Measurements from ENCODE around the gene NUDT7.

The NUDT7 gene

GRCh38 chr16:77767211-77767610, 44.9 kb downstream of the NUDT7 start:
- H3K4me3 ChIP-seq (ENCODE audit: low read length), result no peak overlapping the region
- DNase-seq (ENCODE audit: low read depth, low spot score), result no peak

DNA sequence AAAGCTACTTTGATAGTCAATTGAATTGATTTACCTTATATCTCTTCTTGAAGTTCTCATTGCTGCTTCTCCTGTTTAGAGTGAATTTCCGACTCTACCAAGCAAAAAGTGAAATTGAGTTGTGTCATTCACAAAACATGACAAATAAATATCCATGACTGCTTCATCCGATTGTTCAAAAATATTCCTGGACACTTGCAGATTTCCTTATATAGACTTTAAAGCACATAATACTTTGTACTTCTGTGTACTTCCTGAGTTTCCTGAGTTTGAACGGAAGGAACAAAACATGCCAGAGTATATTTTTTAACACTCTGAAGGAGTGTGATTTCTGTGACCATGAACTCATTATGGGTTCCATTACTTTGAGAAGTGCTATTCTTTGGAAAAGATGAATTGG, 45.5 kb downstream of the NUDT7 start:
- DNase-seq (ENCODE audit: low read depth, low spot score), result no peak
- H3K4me3 ChIP-seq (ENCODE audit: low read length), result no peak overlapping the region

DNA sequence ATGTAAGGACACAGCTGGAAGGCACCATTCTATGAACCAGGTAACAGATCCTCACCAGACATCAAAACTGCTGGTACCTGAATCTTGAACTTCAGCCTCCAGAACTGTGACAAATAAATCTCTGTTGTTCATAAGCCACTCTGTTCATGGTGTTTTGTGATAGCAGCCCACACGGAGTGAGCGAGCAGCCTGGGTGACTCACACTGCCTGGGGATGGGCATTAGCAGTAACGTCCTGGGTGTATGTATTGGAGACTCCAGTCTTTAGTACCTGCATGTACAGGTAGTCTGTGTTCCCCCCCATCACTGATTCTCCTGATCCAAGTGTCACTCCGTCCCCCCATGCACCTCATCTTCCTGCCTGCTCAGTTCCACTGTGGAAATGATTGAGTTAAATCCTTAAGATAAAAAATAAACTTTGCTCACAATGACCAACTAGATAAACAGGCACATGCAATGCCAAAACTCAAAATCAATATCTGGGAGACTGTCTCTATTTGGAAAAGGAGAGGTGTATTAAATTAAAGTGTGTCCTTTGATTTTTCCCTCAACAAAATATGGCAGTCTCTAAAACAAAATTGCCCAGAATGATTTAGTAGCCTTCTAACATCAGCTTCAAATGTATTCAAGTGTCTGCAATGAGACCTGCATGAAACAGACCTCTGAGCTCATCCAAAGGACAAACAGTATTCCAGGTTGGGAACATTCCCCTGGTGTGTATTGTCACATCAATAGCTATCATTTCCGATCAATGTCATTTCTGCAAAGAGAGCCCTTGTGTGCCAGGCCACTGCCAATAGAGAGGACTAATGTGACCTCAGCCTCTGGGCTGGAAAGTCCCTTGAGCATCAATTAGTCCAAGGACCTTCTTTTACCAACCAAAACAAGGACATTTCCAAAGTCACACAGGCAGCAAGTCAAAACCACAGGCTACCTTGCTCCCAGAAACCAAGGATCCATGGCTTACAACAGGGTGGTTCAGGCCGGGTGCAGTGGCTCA, 53.9 kb downstream of the NUDT7 start:
- no peak for DNase-seq (ENCODE audit: low read depth, low spot score)
- no peak overlapping the region for H3K4me3 ChIP-seq (ENCODE audit: low read length)

GRCh38 chr16:77777745-77778144, 55.4 kb downstream of the NUDT7 start:
- DNase-seq (ENCODE audit: low read depth, low spot score), result no peak
- H3K4me3 ChIP-seq (ENCODE audit: low read length), result no peak overlapping the region

DNA sequence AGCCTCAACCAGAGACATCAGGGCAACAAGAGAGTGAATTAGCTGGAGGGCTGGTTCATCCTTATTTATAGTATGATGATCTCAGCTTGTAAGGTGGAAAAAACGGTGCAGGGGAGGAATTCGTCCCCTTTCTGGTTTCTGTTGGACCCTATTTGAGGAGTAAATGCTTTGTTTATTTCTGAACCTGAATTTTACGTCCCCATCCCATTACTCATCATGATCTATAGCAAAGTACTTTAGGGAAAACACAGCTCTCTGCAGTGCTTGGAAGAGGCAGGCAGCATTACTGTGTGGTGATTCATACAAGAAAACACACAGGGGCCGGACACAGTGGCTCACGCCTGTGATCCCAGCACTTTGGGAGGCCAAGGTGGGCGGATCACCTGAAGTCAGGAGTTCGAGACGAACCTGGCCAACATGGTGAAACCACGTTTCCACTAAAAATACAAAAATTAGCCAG, 58.1 kb downstream of the NUDT7 start:
- H3K4me3 ChIP-seq (ENCODE audit: low read length), result no peak overlapping the region
- no peak for DNase-seq (ENCODE audit: low read depth, low spot score)

GRCh38 chr16:77781091-77781490, 58.8 kb downstream of the NUDT7 start:
- H3K4me3 ChIP-seq (ENCODE audit: low read length), result no peak overlapping the region
- no peak for DNase-seq (ENCODE audit: low read depth, low spot score)

DNA sequence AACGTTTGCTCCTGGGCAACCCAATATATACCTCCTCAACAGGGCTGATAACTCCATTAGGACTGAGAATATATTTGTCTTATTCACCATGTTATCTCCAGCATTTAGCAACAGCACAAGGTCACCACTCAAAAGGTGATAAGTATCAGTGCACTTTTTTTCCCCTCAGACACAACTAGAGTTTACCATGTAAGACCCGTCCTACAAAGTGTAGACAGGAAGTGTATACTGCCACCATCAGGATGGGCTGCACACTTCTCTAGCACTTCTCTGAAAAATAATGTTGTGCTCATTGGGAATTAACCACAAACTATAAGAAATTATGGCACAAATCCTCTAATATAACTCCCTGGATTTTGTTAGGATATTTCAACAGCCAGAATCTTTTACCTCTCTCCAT, 60.4 kb downstream of the NUDT7 start:
- no peak for DNase-seq (ENCODE audit: low read depth, low spot score)
- no peak overlapping the region for H3K4me3 ChIP-seq (ENCODE audit: low read length)

DNA sequence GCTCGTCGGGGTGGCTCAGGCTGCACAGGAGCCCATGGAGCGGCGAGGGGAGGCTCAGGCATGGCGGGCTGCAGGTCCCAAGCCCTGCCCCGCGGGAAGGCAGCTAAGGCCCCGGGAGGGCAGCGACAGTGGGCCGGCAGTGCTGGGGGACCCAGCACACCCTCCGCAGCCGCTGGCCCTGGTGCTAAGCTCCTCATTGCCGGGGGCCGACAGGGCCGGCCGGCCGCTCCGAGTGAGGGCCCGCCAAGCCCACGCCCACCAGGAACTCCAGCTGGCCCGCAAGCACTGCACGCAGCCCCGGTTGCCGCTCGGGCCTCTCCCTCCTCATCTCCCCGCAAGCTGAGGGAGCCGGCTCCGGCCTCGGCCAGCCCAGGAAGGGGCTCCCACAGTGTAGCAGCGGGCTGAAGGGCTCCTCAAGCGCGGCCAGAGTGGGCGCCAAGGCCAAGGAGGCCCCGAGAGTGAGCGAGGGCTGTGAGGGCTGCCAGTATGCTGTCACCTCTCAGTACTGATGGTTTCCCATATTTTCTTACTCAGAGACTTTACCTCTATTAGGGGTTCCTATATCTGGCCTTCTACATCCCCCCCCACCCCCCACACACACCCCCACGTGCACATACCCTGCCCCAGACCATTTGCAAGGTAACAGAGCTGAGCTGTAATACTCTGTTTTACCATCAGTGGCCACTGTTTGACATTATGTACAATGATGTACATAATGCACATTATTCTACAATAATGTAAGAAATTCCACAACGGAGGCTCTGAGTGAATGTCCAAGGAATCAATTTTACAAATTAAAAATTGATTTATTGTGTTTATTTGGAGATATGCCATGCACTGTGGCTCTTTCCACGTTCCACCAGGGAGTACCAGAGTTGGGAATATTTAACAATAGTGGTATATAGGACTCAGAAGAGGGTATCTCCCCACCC, 62.4 kb downstream of the NUDT7 start:
- DNase-seq (ENCODE audit: low read depth, low spot score), result no peak
- no peak overlapping the region for H3K4me3 ChIP-seq (ENCODE audit: low read length)

DNA sequence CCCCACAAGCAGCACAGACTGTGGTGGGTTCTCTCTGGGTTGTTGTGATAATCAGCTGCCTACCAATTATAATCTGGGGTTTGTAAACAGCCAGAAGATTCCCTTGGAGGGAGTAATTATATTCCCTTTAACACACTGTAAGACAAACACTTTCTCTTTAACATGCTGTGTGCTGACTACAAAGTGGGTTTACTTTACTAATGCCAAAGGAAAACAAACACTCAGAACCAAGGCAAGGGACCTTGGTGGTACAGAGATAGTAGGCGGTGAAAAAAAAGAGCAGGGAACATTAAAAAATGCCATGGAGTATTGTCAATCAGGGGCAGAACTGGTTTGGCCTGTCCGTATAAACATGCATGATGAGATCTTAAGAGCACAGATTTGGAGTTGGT, 63.1 kb downstream of the NUDT7 start:
- no peak overlapping the region for H3K4me3 ChIP-seq (ENCODE audit: low read length)
- no peak for DNase-seq (ENCODE audit: low read depth, low spot score)

GRCh38 chr16:77786186-77786847, 64.0 kb downstream of the NUDT7 start:
- H3K4me3 ChIP-seq (ENCODE audit: low read length), result no peak overlapping the region

DNA sequence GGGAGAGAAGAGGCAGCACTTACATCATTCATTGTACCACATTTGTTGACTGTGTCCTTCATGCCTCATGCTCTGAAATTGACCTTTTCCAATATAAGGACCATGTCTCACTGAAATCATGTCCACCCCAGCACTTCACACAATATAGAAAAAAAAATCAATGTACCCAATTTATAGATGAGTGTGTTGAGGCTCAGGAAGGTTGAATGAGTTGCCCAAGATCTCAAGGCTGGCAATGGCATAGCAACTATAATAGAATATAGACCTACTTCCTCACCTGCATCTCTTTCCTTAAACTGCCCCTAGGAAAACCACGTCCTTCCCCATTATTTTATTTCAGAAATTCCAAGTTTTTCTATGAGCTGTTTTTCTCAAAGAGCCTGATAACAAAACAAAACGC, 65.1 kb downstream of the NUDT7 start:
- no peak for DNase-seq (ENCODE audit: low read depth, low spot score)
- H3K4me3 ChIP-seq (ENCODE audit: low read length), result no peak overlapping the region

More at GRCh38 chr16:77786186-77786847, 64.0 kb downstream of the NUDT7 start:
- DNase-seq (ENCODE audit: low read depth, low spot score), result no peak

GRCh38 chr16:77788181-77789084, 66.1 kb downstream of the NUDT7 start, which contains the start of gene VAT1L:
VAT1L (plus strand) TSS chr16:77788564; CDS start chr16:77788683, 119 bp downstream.
- no peak for DNase-seq (ENCODE audit: low read depth, low spot score)
- H3K4me3 ChIP-seq (ENCODE audit: low read length), result no peak within 1 kb of the TSS

DNA sequence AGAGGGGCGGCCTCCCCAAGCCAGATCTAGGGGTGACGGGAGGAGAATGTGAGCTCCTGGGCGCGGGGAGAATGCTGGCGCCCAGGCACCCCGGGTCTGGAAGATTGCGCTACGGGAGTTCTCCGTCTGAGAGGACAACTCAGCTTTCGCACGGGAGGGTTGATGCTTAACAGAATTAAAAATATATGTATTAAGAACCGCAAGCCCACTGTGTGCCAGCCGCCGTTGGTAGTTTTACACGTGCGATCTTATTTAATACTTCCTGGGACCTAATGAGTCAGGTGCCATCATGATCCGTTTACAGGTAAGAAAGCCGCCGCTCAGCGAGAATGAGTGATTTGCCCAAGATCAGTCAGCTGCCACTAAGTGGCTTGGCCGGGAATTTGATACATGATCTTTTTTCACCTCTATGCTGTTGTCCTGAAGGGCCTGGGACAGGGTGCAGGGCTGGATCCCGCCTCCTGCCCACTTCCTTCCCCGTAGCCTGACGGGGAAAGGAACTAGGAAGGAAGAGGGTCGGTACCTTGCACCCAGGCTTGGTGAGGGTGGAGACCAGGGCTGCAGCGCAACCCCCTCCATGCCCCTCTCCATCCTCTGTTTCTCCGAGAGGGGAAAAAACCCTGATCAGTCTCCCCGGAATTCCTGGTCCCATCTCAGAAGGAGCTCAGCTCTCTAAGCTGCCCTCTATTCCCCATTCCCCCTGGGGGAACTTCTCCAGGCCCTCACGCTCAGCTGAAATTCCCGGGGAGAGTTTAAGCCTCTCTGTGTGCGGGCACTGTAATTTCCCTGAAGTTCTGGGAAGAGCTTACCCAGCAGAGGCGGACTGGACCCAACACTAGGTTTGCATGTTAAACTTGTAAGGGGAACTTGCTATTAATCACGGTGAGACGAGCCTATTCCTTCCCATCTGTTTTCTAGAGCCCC, 67.0 kb downstream of the NUDT7 start:
- DNase-seq (ENCODE audit: low read depth, low spot score), result no peak
- no peak overlapping the region for H3K4me3 ChIP-seq (ENCODE audit: low read length)

- DNase-seq (ENCODE audit: low read depth, low spot score), result no peak
- no peak overlapping the region for H3K4me3 ChIP-seq (ENCODE audit: low read length)
These were observed 67.7 kb downstream of the NUDT7 start for GRCh38 chr16:77790009-77790372.

- no peak overlapping the region for H3K4me3 ChIP-seq (ENCODE audit: low read length)
- DNase-seq (ENCODE audit: low read depth, low spot score), result no peak
These were observed 68.6 kb downstream of the NUDT7 start for GRCh38 chr16:77790912-77791311.

All from Jurkat, Clone E6-1 (cell line).